Progenitor cell of endocrine pancreas (in vitro differentiated cells): ENCODE data around the gene ABL2. TPM values are rescaled to one million over a fixed set of nuclear protein-coding genes. Genes with fewer than 3 reads are reported as not detected.

ENCODE experiments used
- DNase-seq: peaks from one replicate; pipeline ENCODE4 v3.0.0; 2021; ENCODE audit warnings: low spot score; ENCODE audit not compliant: unreplicated experiment
- H3K27ac Mint-ChIP-seq: 2 replicates; pipeline ENCODE4 v1.8.0; 2021; ENCODE audit warnings: mild to moderate bottlenecking, moderate library complexity, mixed read lengths
- H3K27me3 Mint-ChIP-seq: 2 replicates; pipeline ENCODE4 v1.8.0; 2021; ENCODE audit warnings: mixed read lengths
- H3K36me3 Mint-ChIP-seq: 2 replicates; pipeline ENCODE4 v1.8.0; 2022; ENCODE audit warnings: mixed read lengths; ENCODE audit not compliant: insufficient read depth
- H3K4me1 Mint-ChIP-seq: 2 replicates; pipeline ENCODE4 v1.8.0; 2021; ENCODE audit warnings: low read depth, mixed read lengths
- H3K4me3 Mint-ChIP-seq: 2 replicates; pipeline ENCODE4 v1.8.0; 2021; ENCODE audit warnings: low read depth, mild to moderate bottlenecking, moderate library complexity, mixed read lengths
- H3K9me3 Mint-ChIP-seq: 2 replicates; pipeline ENCODE4 v1.8.0; 2021; ENCODE audit warnings: low read depth, mixed read lengths
- CTCF ChIP-seq: fragments of 200-600 bp; sonication (generic); IDR thresholded peaks from one replicate; pipeline ENCODE4 v1.5.0; 2021; ENCODE audit warnings: antibody characterized with exemption, mild to moderate bottlenecking; ENCODE audit not compliant: unreplicated experiment
- total RNA-seq: library from RNA; stranded (reverse); gene quantifications from 2 replicates; pipeline ENCODE4 v1.2.1, GENCODE V29; 2021

ABL2 gene
- total RNA-seq, 1 donor from 2014 or later, result 23.7 TPM

- H3K4me3 Mint-ChIP-seq, result no peak overlapping the region
- H3K27ac Mint-ChIP-seq, result peak overlapping the region; percentile 20
- peaks cover 11% of the 10 kb centered on the region for H3K4me1 Mint-ChIP-seq
- TF ChIP-seq CTCF, result no peak
- H3K27me3 Mint-ChIP-seq, result no peaks in the 10 kb centered on the region
- H3K36me3 Mint-ChIP-seq, result peaks cover 6% of the 10 kb centered on the region
- no peak for DNase-seq
- H3K9me3 Mint-ChIP-seq, result no peaks in the 10 kb centered on the region
Observed at GRCh38 chr1:179129702-179130473, 99.6 kb downstream of the ABL2 start.

- no peak for DNase-seq
- Mint-ChIP-seq H3K4me1 (peaks cover 11% of the 10 kb centered on the region), H3K36me3 (peaks cover 9% of the 10 kb centered on the region), H3K27me3 (no peaks in the 10 kb centered on the region), H3K9me3 (no peaks in the 10 kb centered on the region), H3K4me3 (no peak overlapping the region), H3K27ac (peak overlapping the region; percentile 59)
- no peak for TF ChIP-seq CTCF
Observed at GRCh38 chr1:179128520-179128919, 101.0 kb downstream of the ABL2 start.

DNA sequence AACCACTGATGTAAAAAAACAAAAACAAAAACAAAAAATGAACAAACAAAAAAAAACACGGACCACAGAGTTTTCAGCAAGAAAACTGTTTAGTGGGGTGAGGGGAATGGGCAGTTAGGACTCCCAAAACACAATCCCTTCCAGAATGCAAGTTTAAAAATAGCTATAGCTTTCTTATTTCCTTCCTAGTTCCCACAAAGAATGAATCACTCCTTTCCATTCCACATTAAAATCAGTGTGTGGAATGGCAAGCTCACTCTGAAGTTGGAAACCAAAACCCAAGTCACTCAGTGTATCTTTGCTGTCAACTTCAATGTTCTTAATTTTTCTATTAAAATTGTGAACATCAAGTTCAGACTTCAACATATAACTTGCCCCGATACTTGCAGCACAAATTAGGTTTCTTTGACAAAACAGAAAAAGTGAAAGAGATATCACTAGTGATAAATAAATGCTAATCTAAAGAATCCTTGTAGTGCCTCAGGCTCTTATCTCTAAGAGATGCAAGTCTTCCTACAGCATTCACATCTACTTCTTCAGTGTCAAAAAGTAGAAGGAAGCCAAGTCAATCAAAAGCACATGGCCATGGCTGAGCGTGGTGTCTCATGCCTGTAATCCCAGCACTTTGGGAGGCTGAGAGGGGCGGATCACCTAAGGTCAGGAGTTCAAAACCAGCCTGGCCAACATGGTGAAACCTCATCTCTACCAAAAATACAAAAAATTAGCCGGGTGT lies 102.1 kb downstream of the ABL2 start:
- TF ChIP-seq CTCF, result no peak
- H3K9me3 Mint-ChIP-seq, result no peaks in the 10 kb centered on the region
- H3K27ac Mint-ChIP-seq, result no peak overlapping the region
- peaks cover 9% of the 10 kb centered on the region for H3K36me3 Mint-ChIP-seq
- H3K27me3 Mint-ChIP-seq, result no peaks in the 10 kb centered on the region
- DNase-seq, result no peak
- peaks cover 11% of the 10 kb centered on the region for H3K4me1 Mint-ChIP-seq
- H3K4me3 Mint-ChIP-seq, result no peak overlapping the region

- H3K27ac Mint-ChIP-seq, result peak overlapping the region; percentile 74
- no peaks in the 10 kb centered on the region for H3K27me3 Mint-ChIP-seq
- no peak overlapping the region for H3K4me3 Mint-ChIP-seq
- no peak for TF ChIP-seq CTCF
- no peak for DNase-seq
- H3K36me3 Mint-ChIP-seq, result peaks cover 10% of the 10 kb centered on the region
- no peaks in the 10 kb centered on the region for H3K9me3 Mint-ChIP-seq
- H3K4me1 Mint-ChIP-seq, result peaks cover 11% of the 10 kb centered on the region
Observed at GRCh38 chr1:179126338-179127060, 103.0 kb downstream of the ABL2 start.

GRCh38 chr1:179124873-179125272 lies 104.6 kb downstream of the ABL2 start:
- Mint-ChIP-seq H3K4me3 (no peak overlapping the region), H3K4me1 (peaks cover 4% of the 10 kb centered on the region), H3K27ac (no peak overlapping the region), H3K27me3 (no peaks in the 10 kb centered on the region), H3K9me3 (no peaks in the 10 kb centered on the region), H3K36me3 (peaks cover 8% of the 10 kb centered on the region)
- no peak for TF ChIP-seq CTCF
- no peak for DNase-seq
